ENCODE measurements around the gene RSRP1.

Gene RSRP1

DNA sequence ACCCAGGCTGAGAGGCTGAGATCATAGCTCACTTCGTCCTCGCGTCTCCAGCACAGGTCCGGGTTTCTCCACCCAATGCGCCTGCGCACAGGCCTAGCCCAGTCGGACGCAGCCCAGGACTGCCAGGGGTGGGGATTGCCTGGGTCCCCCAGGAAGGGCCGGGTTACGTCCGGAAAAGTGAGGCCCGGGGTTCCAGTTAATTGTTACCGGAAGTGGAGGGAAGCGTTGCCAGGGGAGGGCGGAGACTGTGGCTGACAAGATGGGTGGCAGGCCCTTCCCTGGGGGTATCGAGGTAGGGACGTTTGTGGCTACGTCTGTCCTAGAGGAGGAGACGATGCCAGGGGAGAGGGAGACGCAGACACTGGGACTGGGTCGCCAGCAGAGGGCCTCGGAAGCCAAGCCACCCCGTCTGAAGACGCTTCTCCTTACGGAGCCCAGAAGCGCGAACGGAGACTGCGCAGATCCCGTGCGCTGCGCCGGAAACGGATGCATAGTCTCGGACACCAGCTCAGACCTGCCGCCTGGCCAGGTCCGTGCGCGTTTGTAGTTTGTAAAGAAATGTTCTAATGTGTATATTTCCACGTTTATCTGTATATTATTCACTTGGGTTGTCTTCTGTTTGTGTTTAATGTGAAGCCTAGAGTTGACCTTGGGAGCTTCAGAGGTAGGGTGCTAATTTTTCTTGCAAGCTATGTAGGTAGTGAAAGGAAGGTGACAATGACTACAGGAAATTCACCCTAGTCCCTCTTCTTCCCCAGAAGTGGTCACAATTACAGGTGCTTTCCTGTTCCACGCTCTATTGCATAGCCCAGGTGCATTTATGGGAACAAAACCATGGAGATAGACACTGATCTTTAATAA is 7.3 kb downstream of the RSRP1 start:
- TF ChIP-seq GATA2 (IDR thresholded peaks at IDR 0.05; ENCODE audit: low read depth, low read length) (no peak), GATA3 (IDR thresholded peaks at IDR 0.05; ENCODE audit: low read depth, low read length) (no peak)

DNA sequence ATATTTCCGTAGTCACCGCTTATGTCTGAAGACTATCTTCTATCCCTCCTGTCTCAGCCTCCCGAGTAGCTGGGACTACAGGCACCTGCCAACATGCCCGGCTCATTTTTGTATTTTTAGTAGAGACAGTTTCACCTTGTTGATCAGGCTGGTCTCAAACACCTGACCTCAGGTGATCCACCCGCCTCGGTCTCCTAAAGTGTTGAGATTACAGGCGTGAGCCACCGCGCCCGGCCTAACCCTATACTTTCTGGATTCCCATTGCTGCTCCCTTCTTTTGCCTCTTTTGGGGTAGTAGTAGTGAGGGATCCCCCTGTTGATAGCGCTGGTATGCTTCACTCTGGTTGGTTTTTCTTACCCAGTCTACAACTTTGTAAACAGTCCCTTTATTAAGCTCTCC is 9.2 kb downstream of the RSRP1 start:
- TF ChIP-seq GATA2 (IDR thresholded peaks at IDR 0.05; ENCODE audit: low read depth, low read length), result no peak
- no peak for TF ChIP-seq GATA3 (IDR thresholded peaks at IDR 0.05; ENCODE audit: low read depth, low read length)

DNA sequence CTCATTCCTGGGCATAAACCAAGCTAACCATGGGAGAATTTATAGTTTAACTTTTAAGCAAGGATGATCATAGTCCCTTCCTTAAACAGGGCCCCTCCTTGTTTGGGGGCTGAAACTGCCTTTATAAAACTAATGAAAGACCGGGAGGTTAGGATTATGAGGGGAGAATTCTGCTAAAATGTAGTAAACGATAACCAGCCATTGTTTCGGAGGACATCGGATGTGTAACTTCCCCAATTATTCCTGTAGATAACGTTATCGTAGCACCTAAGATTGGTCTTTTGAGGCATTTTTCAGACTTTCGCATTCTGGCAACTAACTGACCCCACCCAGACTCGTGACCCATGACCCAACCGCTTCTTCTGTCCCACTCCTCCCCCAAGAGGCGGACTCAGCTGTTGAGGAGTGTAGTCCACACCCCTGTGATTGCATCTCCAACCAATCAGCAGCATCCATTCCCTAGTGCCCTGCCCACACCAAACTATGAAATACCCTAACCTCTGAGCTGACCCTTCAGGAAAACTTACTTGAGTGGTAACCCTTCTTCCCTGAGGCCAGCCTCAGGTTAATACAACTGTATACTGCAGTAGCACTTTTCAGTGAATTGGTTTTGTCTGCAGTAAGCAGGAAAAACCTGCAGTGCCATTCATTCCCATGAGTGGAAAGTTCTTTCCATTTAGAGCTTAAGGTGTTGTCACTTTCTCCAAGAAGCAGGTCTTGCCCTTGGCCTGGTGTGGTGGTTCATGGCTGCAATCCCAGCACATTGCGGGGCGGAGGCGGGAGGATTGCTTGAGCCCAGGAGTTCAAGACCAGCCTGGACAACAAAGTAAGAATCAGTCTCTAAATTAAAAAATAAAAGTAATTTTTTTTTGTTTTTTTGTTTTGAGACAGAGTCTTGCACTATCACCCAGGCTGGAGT is 14.1 kb downstream of the RSRP1 start:
- TF ChIP-seq GATA3 (IDR thresholded peaks at IDR 0.05; ENCODE audit: low read depth, low read length) (peak; percentile 46; the same call in 1 of the 2 replicates), GATA2 (IDR thresholded peaks at IDR 0.05; ENCODE audit: low read depth, low read length) (peak; percentile 93)

DNA sequence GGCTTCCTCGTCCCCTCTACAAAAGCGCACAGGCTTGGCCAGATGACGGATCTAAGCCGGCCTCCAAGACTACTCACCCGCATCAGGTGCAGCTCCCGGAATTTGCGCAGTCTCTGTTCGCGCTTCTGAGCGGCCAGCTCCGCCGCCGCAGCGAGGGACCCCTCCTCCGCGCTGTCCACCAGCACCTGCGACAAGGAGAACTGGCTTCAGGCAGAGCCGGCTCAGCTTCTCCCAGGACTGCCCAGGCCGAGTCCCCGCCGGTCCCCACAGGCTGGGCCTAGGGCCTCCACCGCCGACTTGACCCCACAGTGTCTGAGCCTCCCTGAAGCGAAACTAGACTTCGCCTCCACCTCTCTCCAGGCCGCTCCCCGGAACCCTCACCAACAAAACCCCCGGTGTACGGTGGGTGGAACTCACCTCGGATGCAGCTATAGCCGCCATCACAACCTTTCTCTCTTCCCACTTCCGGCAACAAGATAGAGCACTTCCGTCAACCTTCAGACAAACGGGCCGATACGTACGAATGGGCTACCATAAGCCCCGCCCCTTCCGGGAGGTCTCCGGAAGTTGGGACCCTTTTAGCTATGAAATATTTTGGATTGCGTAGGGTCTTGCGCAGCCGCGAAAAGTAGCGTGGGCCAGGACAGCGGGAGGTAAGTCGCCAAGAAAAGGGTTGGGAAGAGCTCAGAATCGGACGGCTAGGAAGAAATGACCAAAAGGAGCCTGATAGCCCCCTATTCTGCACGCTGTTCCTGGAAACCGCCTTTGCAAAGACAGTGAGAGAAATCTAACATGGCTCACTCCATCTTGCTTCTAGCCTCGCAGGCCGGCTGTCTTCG is 15.0 kb downstream of the RSRP1 start, which contains the start of gene SYF2:
TSS of gene SYF2 (minus strand) at position 476 of the 839 bp plus-strand sequence. CDS start at position 441, 35 bp downstream.
- TF ChIP-seq GATA3 (IDR thresholded peaks at IDR 0.05; ENCODE audit: low read depth, low read length) (no peak), GATA2 (IDR thresholded peaks at IDR 0.05; ENCODE audit: low read depth, low read length) (no peak)

DNA sequence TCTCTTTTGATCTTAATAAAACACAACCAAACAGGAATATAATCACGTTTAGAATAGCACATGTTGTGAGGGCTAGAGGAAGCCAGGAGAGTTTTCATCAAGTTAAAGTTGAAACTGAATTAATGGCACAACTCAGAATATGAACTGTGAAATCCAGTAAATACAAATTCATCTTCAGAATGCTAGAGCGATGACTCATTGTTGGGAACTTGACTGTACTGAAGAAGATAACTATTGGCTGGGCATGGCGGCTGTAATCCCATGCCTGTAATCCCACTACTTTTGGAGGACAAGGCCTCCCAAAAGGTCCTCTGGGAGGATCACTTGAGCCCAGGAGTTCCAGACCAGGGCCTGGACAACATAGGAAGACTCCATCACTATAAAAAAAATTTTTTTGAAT is 23.8 kb downstream of the RSRP1 start:
- TF ChIP-seq GATA3 (IDR thresholded peaks at IDR 0.05; ENCODE audit: low read depth, low read length) (no peak), GATA2 (IDR thresholded peaks at IDR 0.05; ENCODE audit: low read depth, low read length) (no peak)

DNA sequence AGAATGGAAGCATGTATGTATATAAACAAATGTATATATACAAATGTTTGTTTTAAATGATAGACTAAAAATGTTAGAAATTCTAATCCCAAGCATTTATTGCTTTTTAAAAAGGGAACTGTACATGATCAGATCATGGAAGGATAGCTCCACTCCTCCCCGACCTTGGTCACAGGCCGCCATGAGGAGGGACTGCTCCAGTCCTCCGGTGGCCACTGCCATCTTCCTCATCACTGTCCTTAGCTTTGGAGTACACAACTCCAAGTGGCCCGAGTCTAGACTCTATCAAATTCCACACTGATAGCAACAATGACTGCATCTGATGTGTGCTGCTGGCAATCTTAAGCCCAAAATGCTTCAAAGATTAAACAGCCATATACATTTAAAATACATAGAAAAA is 24.6 kb downstream of the RSRP1 start:
- TF ChIP-seq GATA3 (IDR thresholded peaks at IDR 0.05; ENCODE audit: low read depth, low read length) (no peak), GATA2 (IDR thresholded peaks at IDR 0.05; ENCODE audit: low read depth, low read length) (no peak)

DNA sequence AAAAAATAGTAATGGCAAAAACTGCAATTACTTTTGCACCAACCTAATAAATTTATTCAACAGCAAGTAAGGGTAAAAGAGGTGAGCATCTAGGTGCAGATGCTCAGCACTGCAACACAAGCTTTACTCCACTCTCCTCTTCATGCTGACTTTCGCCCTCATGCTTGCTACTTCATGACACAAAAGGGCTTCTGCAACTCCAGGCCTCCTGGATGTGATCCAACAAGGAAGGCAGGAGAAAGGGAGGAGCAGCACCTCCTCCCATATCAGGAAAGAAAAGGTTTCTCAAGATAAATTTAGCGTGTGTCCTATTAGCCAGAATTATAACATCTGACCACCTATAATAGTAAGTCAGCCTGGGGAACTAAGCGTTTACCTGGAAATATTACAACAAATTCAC is 26.6 kb downstream of the RSRP1 start:
- TF ChIP-seq GATA2 (IDR thresholded peaks at IDR 0.05; ENCODE audit: low read depth, low read length), result no peak
- TF ChIP-seq GATA3 (IDR thresholded peaks at IDR 0.05; ENCODE audit: low read depth, low read length), result no peak

DNA sequence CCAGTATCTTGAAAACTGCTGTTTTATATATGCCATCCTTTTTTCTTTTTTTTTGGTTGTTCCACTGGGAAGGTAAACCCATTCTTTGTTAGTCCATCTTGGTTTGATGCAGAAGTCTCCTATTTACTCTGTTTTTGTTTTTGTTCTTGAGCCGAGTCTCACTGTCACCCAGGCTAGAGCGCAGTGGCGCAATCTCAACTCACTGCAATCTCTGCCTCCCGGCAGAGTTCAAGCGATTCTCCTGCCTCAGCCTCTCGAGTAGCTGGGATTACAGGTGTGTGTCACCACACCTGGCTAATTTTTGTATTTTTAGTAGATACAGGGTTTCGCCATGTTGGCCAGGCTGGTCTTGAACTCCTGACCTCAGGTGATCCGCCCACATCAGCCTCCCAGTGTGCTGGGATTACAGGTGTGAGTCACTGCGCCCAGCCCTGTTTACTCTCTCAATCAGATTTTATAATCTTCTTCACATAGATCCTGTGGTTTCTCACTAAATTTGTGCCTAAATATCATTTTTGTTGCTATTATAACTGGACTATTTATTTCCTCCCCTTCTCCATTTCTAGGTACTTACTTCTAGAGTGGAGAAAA is 27.5 kb downstream of the RSRP1 start:
- no peak for TF ChIP-seq GATA3 (IDR thresholded peaks at IDR 0.05; ENCODE audit: low read depth, low read length)
- no peak for TF ChIP-seq GATA2 (IDR thresholded peaks at IDR 0.05; ENCODE audit: low read depth, low read length)

DNA sequence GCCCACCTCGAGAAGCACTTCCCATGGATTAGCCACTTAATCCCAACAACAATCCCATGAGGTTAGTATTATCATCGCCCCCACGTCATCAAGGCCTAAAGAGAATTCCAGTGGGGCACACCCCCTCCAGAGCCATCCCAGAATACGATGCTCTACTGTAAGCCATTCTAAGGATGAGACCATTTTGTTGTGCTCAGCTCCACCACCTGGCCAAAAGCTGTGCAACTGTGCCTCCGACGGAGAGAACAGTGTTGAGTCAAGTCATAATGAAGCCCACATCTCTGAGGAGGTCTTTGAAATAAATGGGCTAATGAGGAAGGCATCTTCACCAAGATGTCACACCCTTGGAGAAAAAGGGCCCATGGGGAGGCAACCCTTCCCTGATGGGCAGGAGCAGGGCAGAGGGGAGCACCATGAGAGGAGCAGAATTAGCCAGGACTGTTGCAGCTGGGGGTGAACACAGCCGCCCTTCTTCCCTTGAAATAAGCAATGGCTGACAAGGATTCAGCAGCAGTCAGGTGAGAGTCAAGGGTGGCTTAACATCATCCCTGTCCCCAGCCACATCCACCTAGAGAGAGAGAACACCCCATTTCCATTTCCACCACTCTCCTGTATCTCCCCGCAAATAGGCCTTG is 29.5 kb downstream of the RSRP1 start:
- TF ChIP-seq GATA2 (IDR thresholded peaks at IDR 0.05; ENCODE audit: low read depth, low read length) (no peak), GATA3 (IDR thresholded peaks at IDR 0.05; ENCODE audit: low read depth, low read length) (no peak)

DNA sequence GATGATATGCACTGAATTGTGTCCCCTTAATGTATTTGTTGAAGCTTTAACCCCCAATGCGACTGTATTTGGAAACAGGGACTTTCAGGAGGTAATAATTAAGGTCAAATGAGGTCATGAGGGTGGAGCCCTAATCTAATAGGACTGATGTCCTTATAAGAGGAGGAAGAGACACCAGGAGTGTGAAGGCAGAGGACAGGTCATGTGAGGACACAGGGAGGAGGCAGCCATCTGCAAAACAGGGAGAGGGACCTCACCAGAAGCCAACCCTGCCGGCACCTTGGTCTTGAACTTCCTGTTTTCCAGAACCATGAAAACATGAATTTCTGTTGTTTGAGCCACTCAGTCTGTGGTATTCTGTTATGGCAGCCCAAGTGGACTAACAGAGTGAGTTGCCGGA is 30.2 kb downstream of the RSRP1 start:
- no peak for TF ChIP-seq GATA3 (IDR thresholded peaks at IDR 0.05; ENCODE audit: low read depth, low read length)
- TF ChIP-seq GATA2 (IDR thresholded peaks at IDR 0.05; ENCODE audit: low read depth, low read length), result no peak

DNA sequence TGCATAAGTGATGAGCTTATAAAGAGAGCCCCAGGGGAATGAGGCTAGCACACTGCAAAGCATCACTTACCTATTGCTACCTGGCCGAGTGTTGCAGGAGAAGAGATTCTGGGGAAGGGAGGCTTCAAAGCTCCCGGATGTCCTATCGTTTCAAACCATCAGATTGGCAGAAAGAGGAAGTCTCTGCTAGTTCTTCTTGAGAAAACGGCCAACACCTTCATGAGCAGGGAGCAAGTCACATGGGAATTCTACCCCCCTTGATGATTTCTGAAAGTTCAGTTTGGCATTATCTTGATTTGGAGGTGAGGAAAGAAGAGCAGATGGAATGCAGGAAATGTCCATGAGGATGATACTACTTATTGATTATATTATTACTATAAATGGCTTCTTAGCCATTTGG is 31.1 kb downstream of the RSRP1 start:
- TF ChIP-seq GATA3 (IDR thresholded peaks at IDR 0.05; ENCODE audit: low read depth, low read length), result no peak
- TF ChIP-seq GATA2 (IDR thresholded peaks at IDR 0.05; ENCODE audit: low read depth, low read length), result no peak

DNA sequence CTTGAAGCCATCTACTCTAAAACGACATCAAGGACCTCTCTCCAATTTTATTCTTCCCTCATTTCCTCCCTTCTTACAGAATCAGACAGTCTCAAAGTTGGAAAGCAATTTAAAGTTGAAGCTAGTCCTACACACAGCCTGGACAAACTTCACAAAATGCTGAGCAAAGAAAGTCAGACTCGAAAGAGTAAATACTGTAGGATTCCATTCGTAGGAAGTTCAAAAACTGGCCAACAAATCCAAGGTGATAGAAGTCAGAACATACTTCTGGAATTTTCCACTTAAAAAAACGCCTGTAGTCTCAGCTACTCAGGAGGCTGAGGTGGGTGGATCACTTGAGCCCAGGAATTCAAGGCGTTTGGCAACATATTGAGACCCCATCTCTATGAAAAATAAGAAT is 34.5 kb downstream of the RSRP1 start:
- TF ChIP-seq GATA3 (IDR thresholded peaks at IDR 0.05; ENCODE audit: low read depth, low read length) (no peak), GATA2 (IDR thresholded peaks at IDR 0.05; ENCODE audit: low read depth, low read length) (no peak)

DNA sequence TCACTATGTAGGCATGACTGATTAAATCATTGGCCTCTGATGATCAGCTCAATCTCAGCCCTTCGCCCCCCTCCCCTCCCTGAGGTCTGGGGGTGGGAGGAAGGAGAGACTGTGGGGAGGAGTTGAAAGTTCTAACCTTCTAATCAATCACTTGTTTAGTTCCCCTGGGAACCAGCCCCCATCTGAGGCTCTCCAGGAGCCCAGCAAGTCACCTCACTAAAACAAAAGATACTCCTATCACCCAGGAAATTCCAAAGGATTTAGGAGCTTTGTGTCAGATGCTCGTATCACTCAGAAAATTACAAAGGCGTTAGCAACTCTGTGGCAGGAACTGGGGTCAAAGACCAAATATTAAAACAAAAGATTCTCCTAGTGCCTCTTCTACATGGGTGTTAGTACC is 36.5 kb downstream of the RSRP1 start:
- TF ChIP-seq GATA2 (IDR thresholded peaks at IDR 0.05; ENCODE audit: low read depth, low read length) (no peak), GATA3 (IDR thresholded peaks at IDR 0.05; ENCODE audit: low read depth, low read length) (no peak)
